ENCODE data around the gene ABCB11. TPM values are rescaled to one million over a fixed set of nuclear protein-coding genes. Genes with fewer than 3 reads are reported as not detected.

Gene ABCB11
- total and polyA plus RNA-seq, 9 donors: under 0.01 to 0.18 (median 0.03) TPM; not detected in 4

GRCh38 chr2:169011698-169012097 is 19.4 kb downstream of the ABCB11 start:
- Histone ChIP-seq H3K27me3 (no peaks in the 10 kb centered on the region), H3K9me3 (no peaks in the 10 kb centered on the region), H3K4me3 (no peak overlapping the region), H3K27ac (no peak overlapping the region), H3K4me1 (ENCODE audit: insufficient read depth) (no peaks in the 10 kb centered on the region), H3K36me3 (no peaks in the 10 kb centered on the region)
- no peak for DNase-seq
- no peak for TF ChIP-seq EP300 (IDR thresholded peaks at IDR 0.05)
- no peak for TF ChIP-seq POLR2A (IDR thresholded peaks at IDR 0.05)
- no peak for TF ChIP-seq CTCF (IDR thresholded peaks at IDR 0.05)
- WGBS, 3 donors: 79 to 87% (median 86%) methylated on average over 2 of the region's 2 CpGs
- intact Hi-C loops (cut with DNase I): loop anchor here in 1 of 4 donors (5.0 kb wide), 1 partner anchor 519 kb away; no protein-coding TSS in a partner anchor

GRCh38 chr2:169010633-169011460 is 20.3 kb downstream of the ABCB11 start:
- Histone ChIP-seq H3K36me3 (no peaks in the 10 kb centered on the region), H3K4me1 (ENCODE audit: insufficient read depth) (no peaks in the 10 kb centered on the region), H3K9me3 (no peaks in the 10 kb centered on the region), H3K27ac (no peak overlapping the region), H3K4me3 (no peak overlapping the region), H3K27me3 (no peaks in the 10 kb centered on the region)
- intact Hi-C loops (cut with DNase I): loop anchor here in 1 of 4 donors (5.0 kb wide), 1 partner anchor 519 kb away; no protein-coding TSS in a partner anchor
- TF ChIP-seq CTCF (IDR thresholded peaks at IDR 0.05) (no peak), EP300 (IDR thresholded peaks at IDR 0.05) (no peak), POLR2A (IDR thresholded peaks at IDR 0.05) (no peak)
- WGBS, 3 donors: 67 to 83% (median 76%) methylated on average over 8 of the region's 8 CpGs
- no peak for DNase-seq

GRCh38 chr2:169009865-169010579 is 21.1 kb downstream of the ABCB11 start:
- Histone ChIP-seq H3K27ac (no peak overlapping the region), H3K9me3 (no peaks in the 10 kb centered on the region), H3K36me3 (no peaks in the 10 kb centered on the region), H3K27me3 (no peaks in the 10 kb centered on the region), H3K4me3 (no peak overlapping the region), H3K4me1 (ENCODE audit: insufficient read depth) (no peaks in the 10 kb centered on the region)
- intact Hi-C loops (cut with DNase I): loop anchor here in 1 of 4 donors (5.0 kb wide), 1 partner anchor 518 kb away; no protein-coding TSS in a partner anchor
- no peak for DNase-seq
- TF ChIP-seq CTCF (IDR thresholded peaks at IDR 0.05) (no peak), POLR2A (IDR thresholded peaks at IDR 0.05) (no peak), EP300 (IDR thresholded peaks at IDR 0.05) (no peak)
- 30 to 37% (median 37%) methylated on average over 3 of the region's 3 CpGs for WGBS, 3 donors

GRCh38 chr2:169007941-169008340 is 23.2 kb downstream of the ABCB11 start:
- H3K27ac ChIP-seq: no peak overlapping the region
- no peak for DNase-seq
- TF ChIP-seq CTCF (IDR thresholded peaks at IDR 0.05): no peak
- TF ChIP-seq EP300 (IDR thresholded peaks at IDR 0.05): no peak
- no peak for TF ChIP-seq POLR2A (IDR thresholded peaks at IDR 0.05)
- intact Hi-C loops (cut with DNase I): no loop called here
- H3K9me3 ChIP-seq: no peaks in the 10 kb centered on the region
- WGBS, 3 donors: 82 to 89% (median 84%) methylated on average over 2 of the region's 2 CpGs
- no peak overlapping the region for H3K4me3 ChIP-seq
- no peaks in the 10 kb centered on the region for H3K4me1 ChIP-seq (ENCODE audit: insufficient read depth)
- H3K36me3 ChIP-seq: no peaks in the 10 kb centered on the region
- H3K27me3 ChIP-seq: no peaks in the 10 kb centered on the region
